Posterior cingulate gyrus (tissue), 11 donors: Measurements from ENCODE around the gene PLA2G1B.

ENCODE experiments used
- DNase-seq, 10 donors: peaks; one replicate each; pipeline versions ENCODE4 v3.0.0 to v3.0.0-alpha.2; 2020 to 2021; ENCODE audit warnings: mixed read lengths in 3 of 10
- intact Hi-C: fragments of 100-400 bp; cut with DNase I; formaldehyde crosslinking; loops from one replicate; pipeline ENCODE4 v1.15.1; 2023

PLA2G1B gene

DNA sequence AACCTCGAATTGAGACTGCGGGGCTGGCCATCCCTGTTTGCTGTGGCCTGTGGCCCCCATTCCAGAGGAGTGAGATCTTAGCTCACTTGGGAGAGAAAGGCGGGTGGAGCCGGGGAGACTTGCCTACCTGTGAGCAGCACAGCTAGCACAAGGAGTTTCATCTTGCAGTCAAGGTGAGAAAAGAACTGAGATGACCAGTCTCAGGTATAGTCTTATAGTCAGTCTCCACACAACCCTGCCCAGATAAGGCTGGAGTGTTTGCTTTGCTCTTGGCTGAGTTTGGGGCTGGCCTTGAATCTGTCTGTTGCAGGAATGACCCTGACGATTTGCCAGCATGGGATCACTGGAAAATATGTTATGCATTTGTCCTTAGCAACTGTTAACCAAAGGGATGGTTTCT is at the start of gene PLA2G1B:
PLA2G1B (minus strand) TSS at position 187 of the 400 bp plus-strand sequence; CDS start at position 161, 26 bp downstream.
- peak in 1 of 10 donors; percentile 18 for DNase-seq
- intact Hi-C loops = loop anchor here (10.0 kb wide), 1 partner anchor 107 kb away; the partner anchor contains the start of gene COX6A1

DNA sequence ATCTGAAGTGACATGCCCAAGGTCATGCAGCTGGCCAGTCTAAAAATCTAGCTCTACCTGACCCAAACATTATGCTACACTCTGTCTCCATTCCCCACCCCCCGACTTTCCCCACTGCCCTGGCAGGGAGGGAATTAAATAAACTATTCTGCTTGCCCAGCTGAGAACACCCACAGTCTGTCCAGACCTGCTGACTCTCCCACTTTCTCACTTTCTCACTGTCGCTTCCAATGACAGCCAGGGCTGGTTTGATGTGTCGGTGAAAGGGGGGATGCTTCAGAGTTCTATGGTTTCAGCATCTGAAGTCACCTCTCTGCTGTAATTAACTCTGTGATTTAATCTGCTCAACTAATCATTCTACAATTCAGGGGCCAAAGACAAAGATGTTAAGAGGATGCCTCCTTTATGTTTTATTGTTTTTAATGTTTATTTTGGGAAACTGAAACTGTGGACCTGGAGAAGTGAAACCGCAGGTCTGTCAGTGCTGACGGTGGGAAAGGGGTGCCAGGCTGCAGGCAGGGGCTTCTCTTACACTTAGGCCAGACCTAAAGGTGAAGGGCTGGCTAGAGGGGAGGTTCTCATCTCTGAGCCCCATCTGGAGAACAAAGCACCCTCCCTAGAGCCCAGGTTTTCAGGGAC is 49.5 kb upstream of the PLA2G1B start:
- intact Hi-C loops = no loop called here
- DNase-seq = peak in 1 of 10 donors; percentile 42

GRCh38 chr12:120376416-120376815 is 48.8 kb upstream of the PLA2G1B start:
- DNase-seq = no peak
- intact Hi-C loops = no loop called here

DNA sequence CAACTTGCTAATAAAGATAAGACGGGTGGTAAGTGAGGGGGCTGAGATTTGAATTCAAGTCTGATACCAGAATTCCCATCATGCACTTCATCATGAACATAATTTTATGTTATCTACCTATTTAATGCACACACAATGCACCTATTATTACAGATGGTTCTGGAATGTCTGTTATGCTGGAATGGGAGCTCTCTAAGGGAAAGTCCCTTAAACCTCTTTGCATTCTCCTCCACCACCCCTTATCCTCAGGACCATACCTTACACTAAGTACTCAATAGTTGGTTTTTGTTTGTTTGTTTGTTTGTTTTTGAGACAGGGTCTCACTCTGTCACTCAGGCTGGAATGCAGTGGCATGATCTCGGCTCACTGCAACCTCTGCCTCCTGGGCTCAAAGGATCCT is 48.4 kb upstream of the PLA2G1B start:
- DNase-seq = no peak
- intact Hi-C loops = no loop called here

- intact Hi-C loops = no loop called here
- DNase-seq = peak in 1 of 10 donors; percentile 25
Measured at GRCh38 chr12:120373683-120374082, 46.1 kb upstream of the PLA2G1B start.

DNA sequence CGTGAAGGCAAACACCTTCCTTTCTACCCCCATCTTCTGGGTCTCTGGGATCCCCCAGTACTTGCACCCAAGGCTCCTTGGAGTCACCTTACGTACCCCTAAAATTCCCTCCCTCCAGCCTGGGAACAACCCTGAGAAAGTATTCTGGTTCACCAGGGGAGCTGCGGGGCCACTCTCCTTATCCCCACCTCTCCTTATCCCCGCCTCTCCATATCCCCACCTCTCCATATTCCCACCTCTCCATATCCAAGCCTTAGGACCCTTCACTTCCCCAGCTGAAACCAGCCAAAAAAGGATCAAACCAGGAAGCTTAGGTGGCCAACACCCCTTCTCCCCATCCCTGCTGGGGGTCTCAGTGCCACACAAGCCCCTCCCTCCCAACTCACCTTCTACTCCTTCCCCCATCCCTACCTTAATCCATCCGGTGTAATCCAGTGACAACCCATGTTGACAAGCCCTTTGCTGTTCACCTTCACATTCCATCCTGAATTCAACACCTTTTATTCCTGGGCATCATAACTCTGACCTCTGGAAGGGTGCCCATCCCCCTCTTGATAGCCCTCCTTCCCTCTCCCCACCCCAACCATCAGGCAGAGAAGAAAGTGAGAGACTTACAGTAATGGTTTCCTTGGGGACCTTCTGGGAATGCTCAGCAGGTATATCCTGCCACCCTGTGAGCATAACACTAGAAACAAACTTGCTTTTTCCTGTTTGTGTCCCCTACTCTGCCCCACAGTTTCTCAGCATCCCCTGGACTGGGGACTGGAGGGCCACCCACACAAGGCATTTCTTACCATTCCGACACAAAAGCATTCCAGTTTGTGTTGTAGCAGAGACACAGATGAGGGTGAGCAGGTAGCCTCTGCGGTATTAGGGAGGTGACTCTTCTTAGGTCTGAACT is 43.0 kb upstream of the PLA2G1B start:
- intact Hi-C loops = no loop called here
- DNase-seq = no peak

- DNase-seq = peak in 2 of 10 donors; percentile 42 to 79
- intact Hi-C loops = no loop called here
Measured at GRCh38 chr12:120369603-120370342, 42.2 kb upstream of the PLA2G1B start.

GRCh38 chr12:120368789-120369602 is 41.4 kb upstream of the PLA2G1B start, which contains the start of gene MSI1:
TSS of gene MSI1 (minus strand) at chr12:120369164. CDS start at chr12:120369091, 73 bp downstream.
- intact Hi-C loops = no loop called here
- peak in 3 of 10 donors; percentile 26 to 75 (median 67) for DNase-seq

GRCh38 chr12:120367924-120368788 is 40.6 kb upstream of the PLA2G1B start:
- peak in 4 of 10 donors; percentile 18 to 88 (median 80) for DNase-seq
- intact Hi-C loops = no loop called here

DNA sequence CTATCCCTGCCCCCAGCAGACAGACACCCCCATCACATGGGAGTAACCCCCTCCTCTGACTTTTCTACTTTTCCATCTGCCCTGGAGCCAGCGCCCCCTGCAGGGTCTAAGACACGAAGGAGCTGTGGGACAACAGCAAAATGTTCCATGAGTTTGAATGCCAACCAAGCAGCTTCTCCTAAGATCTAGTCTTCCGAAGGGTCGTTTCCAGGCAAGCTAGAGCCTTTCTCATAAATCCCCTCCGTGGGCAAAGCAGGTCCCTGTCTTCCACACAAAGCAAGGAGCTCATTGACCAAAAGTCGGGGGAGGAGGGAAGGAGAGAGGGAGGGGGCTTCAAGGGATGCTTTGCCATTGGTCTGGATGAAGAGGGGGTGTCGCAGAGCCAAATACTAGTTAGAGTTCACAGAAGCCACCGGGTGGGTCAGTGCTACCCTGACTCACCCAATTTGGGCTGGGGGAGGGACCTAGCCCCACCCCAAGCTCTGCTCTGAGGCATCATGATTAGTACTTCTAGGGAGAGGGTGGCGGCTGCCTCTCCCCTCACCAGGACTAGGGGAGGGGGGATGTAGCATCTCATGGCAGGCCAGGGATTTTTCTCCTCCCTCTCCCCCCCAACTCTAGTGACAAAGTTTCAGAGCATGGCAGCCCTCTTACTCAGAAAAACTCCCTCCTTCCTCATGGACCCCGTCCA is 39.8 kb upstream of the PLA2G1B start:
- intact Hi-C loops = no loop called here
- DNase-seq = peak in 2 of 10 donors; percentile 22 to 39

- intact Hi-C loops = no loop called here
- DNase-seq = peak in 3 of 10 donors; percentile 47 to 71 (median 64)
Measured at GRCh38 chr12:120366845-120367232, 39.3 kb upstream of the PLA2G1B start.

DNA sequence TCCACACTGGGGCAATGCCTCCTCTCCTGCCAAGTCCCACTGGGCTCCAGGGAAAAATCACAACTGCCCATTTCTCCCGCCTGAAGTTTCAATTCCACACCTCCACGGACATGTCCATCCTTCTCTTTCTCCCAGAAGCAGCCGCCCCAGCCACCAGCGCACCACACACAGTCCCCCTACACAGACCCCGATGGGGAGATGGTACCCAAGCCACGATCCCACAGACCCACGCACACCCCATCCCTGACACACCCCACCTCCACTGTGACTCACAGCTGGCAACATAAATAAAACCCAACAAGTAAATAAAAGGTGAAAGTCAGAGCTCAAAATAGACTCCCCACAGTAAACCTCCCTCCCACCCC is 38.7 kb upstream of the PLA2G1B start:
- intact Hi-C loops = no loop called here
- DNase-seq = peak in 2 of 10 donors; percentile 63 to 76

DNA sequence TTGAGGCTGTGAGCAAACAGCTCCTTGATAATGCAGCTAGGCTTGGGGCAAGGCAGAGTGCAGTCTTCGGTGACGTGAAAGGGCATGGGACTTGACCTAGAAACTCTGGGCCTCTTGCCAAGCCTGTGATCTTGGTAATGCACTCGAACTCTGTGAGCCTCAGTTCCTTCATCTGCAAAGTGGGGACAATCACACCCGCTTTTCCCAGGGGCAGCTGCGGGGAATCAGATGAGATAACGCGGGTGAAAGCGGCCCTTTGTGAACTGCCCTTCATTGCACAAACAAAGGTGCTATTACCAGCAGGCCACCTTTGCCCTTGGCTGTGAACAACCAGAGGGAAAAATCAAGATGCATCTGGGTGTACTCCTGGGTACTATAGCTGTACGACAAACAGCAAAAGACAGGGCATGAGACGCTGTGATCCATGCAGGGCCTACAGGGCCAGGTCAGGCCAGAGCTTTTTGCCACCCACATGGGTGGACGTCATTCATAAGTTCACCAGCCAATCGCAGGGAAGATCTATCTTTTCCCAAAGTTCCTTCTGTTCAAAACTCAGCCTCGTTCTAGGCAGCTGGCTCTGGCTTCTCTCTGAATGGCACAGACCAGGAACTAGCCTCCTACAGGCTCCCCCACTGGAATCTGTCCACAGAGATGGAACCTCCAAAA is 38.2 kb upstream of the PLA2G1B start:
- DNase-seq = peak in 5 of 10 donors; percentile 17 to 82 (median 58)
- intact Hi-C loops = no loop called here

DNA sequence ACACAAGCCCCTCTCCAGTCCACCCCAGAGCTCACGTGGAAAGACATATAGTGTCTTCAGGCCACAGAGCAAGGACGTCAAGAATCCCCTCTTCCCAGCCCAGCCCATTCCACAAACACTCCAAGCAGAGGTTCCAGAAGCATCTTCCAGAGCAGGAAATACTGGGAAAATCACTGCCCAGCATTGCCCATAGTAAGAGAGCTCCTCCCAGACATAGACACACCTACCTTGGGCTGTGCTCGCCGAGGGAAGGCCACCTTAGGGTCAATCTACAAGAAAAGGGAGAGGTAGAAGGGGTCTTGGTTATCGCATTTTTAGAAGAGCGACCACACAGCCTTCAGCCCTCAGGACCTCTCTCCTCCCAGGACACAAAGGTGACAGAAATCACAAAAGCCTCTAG is 36.9 kb upstream of the PLA2G1B start:
- peak in 1 of 10 donors; percentile 6 for DNase-seq
- intact Hi-C loops = no loop called here

DNA sequence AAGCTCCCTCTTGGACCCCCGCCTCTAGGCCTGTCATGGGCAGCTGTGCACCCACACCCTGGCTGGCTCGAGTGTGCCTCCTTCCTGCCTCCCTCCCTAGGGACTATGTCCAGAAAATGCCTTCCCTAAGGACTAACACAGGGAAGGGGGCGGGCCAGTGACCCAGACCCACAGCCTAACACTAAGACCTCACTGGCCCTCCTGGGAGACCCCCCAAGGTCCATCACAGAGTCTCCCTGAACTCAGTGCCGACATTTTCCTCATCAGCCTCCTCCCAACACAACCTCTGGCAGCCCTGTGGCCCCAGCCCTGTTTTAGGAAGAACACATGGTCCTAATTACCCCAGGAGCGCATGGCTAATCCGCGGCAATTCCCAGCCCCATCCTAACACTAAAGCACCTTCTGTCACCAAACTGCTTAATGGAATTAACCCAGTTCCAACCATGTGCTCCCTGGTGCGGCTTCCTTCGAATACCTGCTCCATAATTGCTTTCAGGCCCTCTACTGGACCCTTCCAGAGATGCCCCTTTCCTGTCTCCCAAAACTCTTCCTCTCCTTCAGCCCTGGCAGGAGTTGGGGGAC is 35.8 kb upstream of the PLA2G1B start:
- intact Hi-C loops = no loop called here
- DNase-seq = peak in 2 of 10 donors; percentile 37 to 58

GRCh38 chr12:120362516-120363273 is 35.1 kb upstream of the PLA2G1B start:
- DNase-seq = peak in 2 of 10 donors; percentile 16 to 25
- intact Hi-C loops = no loop called here
